ENCODE data around the gene ZNF784.

DNA sequence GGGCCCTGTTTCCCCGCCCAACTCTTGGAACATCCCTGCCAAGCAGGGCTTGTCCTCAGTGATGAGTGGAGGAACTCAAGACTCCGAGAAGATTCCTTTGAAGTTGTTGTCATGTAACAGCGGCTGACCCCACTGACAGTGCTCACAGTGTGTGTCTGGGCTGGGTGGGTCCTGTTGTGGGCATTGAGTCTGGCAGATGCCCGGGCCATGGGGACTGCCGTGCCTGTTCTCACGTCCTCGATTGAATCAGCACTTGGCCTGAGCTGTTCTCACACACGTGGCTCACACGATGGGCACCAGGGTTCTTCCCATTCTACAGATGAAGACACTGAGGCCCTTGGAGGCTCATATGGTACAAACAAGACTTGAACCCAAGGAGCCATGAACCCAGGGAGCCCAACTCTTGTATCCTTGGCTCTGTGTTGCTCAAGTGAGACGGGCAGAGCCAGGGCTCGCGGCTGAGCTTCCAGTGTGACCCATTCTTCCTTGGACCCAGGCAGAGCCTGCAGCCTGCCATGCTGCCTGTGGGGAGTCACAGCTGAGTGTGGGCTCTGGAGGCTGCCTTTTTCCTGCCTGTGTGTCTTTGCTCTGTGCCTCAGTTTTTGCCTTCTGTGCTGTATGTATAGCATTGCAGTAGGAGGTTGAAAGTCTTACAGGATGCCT, 42.1 kb upstream of the ZNF784 start:
- no peak for TF ChIP-seq POLR2A (IDR thresholded peaks at IDR 0.05)
- TF ChIP-seq CTCF (IDR thresholded peaks at IDR 0.05): no peak
- TF ChIP-seq EP300 (IDR thresholded peaks at IDR 0.05): no peak
